H1 (cell line): Measurements from ENCODE around the gene STRADB. TPM values are rescaled to one million over a fixed set of nuclear protein-coding genes. Genes with fewer than 3 reads are reported as not detected.

Experiments used
- CTCF ChIA-PET: fragments of 300-600 bp; sonication (Branson Sonifier 250); formaldehyde crosslinking; loops from one replicate; lab custom pipeline; 2021; ENCODE audit not compliant: partially characterized antibody; lab: Charles Lee
- POLR2A ChIA-PET: fragments of 300-600 bp; sonication (Branson Sonifier 250); formaldehyde crosslinking; loops from one replicate; lab custom pipeline; 2021; ENCODE audit warnings: inconsistent platforms; ENCODE audit not compliant: partially characterized antibody; lab: Charles Lee
- DNase-seq, 2 experiments: peaks; one replicate each; pipeline versions ENCODE4 v3.0.0 to v3.0.0-alpha.2; 2010 to 2022; ENCODE audit warnings: low spot score in 2 of 2, low read depth in 1 of 2, mixed read lengths in 1 of 2
- FAIRE-seq: peaks from 2 replicates; lab custom pipeline; 2011; peaks lifted over from hg19 to GRCh38; lab: Jason Lieb, UNC
- H2AFZ ChIP-seq: 2 replicates; pipeline ENCODE4 v1.8.1; 2012; ENCODE audit warnings: low read length, inconsistent platforms
- H2AK5ac ChIP-seq: 2 replicates; pipeline ENCODE4 v1.6.1; 2013; ENCODE audit warnings: low read depth, low read length
- H2BK120ac ChIP-seq: replicated peaks from 2 replicates; pipeline ENCODE3; 2013; ENCODE audit warnings: low read depth, low read length, inconsistent platforms
- H2BK12ac ChIP-seq: 2 replicates; pipeline ENCODE4 v1.6.1; 2013; ENCODE audit warnings: low read depth, low read length
- H2BK15ac ChIP-seq: 2 replicates; pipeline ENCODE4 v1.6.1; 2013; ENCODE audit warnings: low read length
- H2BK20ac ChIP-seq: 2 replicates; pipeline ENCODE4 v1.6.1; 2013; ENCODE audit warnings: low read length
- H2BK5ac ChIP-seq: 2 replicates; pipeline ENCODE4 v1.6.1; 2013; ENCODE audit warnings: low read depth, low read length
- H3K14ac ChIP-seq: 2 replicates; pipeline ENCODE4 v1.6.1; 2013; ENCODE audit warnings: inconsistent platforms; ENCODE audit not compliant: insufficient read length
- H3K18ac ChIP-seq: 2 replicates; pipeline ENCODE4 v1.6.1; 2013; ENCODE audit warnings: low read length; ENCODE audit errors: extremely low read depth
- H3K23ac ChIP-seq: 2 replicates; pipeline ENCODE4 v1.6.1; 2013; ENCODE audit warnings: inconsistent platforms; ENCODE audit not compliant: insufficient read length
- H3K23me2 ChIP-seq: 2 replicates; pipeline ENCODE4 v1.6.1; 2013; ENCODE audit warnings: low read depth, low read length
- H3K27ac ChIP-seq: 2 replicates; pipeline ENCODE4 v1.6.1; 2011; ENCODE audit warnings: low read depth, low read length, inconsistent platforms
- H3K27me3 ChIP-seq, 4 experiments: replicated peaks in 1 of 4; 1 replicate in 1 of 4; 2 replicates in 3 of 4; pipeline versions ENCODE4 v1.6.1 to v1.8.1; 2011 to 2013; ENCODE audit warnings: low read length in 3 of 4, mild to moderate bottlenecking in 3 of 4, inconsistent platforms in 2 of 4, mixed read lengths in 2 of 4, moderate library complexity in 1 of 4; ENCODE audit not compliant: control insufficient read depth in 3 of 4, insufficient read depth in 3 of 4; ENCODE audit errors: extremely low read depth in 1 of 4
- H3K36me3 ChIP-seq, 4 experiments: 2 replicates each; pipeline versions ENCODE4 v1.6.1 to v1.8.1; 2011 to 2013; ENCODE audit warnings: mild to moderate bottlenecking in 4 of 4, low read length in 3 of 4, moderate library complexity in 2 of 4, control low read depth in 1 of 4, inconsistent platforms in 1 of 4; ENCODE audit not compliant: insufficient read depth in 4 of 4, control insufficient read depth in 2 of 4
- H3K4ac ChIP-seq: replicated peaks from 2 replicates; pipeline ENCODE3; 2013; ENCODE audit warnings: low read length, low read depth, mixed read lengths, inconsistent platforms; ENCODE audit not compliant: insufficient read length
- H3K4me1 ChIP-seq, 4 experiments: replicated peaks in 1 of 4; 1 replicate in 1 of 4; 2 replicates in 3 of 4; pipeline versions ENCODE4 v1.6.1 to v1.8.1; 2011 to 2013; ENCODE audit warnings: low read length in 3 of 4, inconsistent platforms in 2 of 4, mixed read lengths in 1 of 4; ENCODE audit not compliant: insufficient read depth in 4 of 4, control insufficient read depth in 3 of 4
- H3K4me2 ChIP-seq, 2 experiments: 2 replicates each; pipeline versions ENCODE4 v1.6.1 to v1.8.1; 2011 to 2013; ENCODE audit warnings: low read depth in 2 of 2, low read length in 2 of 2, control low read depth in 1 of 2, inconsistent platforms in 1 of 2, mild to moderate bottlenecking in 1 of 2; ENCODE audit not compliant: insufficient read depth in 1 of 2
- H3K4me3 ChIP-seq, 4 experiments: fragments of 200-600, 300-600 bp in 1 of 4; sonication (generic), shearing (Covaris generic), sonication (Bioruptor Twin) in 1 of 4; 2 replicates each; pipeline versions ENCODE4 v1.5.1 to v1.8.1; 2011 to 2016; ENCODE audit warnings: low read length in 4 of 4, low read depth in 3 of 4, control low read depth in 2 of 4, inconsistent platforms in 2 of 4, mild to moderate bottlenecking in 2 of 4, mixed read lengths in 1 of 4, moderate library complexity in 1 of 4; ENCODE audit not compliant: insufficient read depth in 2 of 4; ENCODE audit errors: extremely low read depth in 1 of 4
- H3K56ac ChIP-seq: replicated peaks from 2 replicates; pipeline ENCODE3; 2013; ENCODE audit warnings: low read depth, mild to moderate bottlenecking, mixed read lengths, low read length, inconsistent platforms; ENCODE audit not compliant: insufficient read length
- H3K79me1 ChIP-seq: 2 replicates; pipeline ENCODE4 v1.6.1; 2013; ENCODE audit warnings: low read depth, low read length, control low read depth
- H3K79me2 ChIP-seq, 2 experiments: 2 replicates each; pipeline versions ENCODE4 v1.6.1 to v1.8.1; 2012 to 2013; ENCODE audit warnings: low read length in 2 of 2, mild to moderate bottlenecking in 2 of 2, inconsistent platforms in 1 of 2; ENCODE audit not compliant: insufficient read depth in 2 of 2, control insufficient read depth in 1 of 2
- H3K9ac ChIP-seq, 4 experiments: replicated peaks in 1 of 4; 1 replicate in 1 of 4; 2 replicates in 3 of 4; pipeline versions ENCODE4 v1.6.1 to v1.8.1; 2011 to 2013; ENCODE audit warnings: low read depth in 3 of 4, low read length in 3 of 4, control low read depth in 2 of 4, mild to moderate bottlenecking in 2 of 4, moderate library complexity in 2 of 4, inconsistent platforms in 1 of 4; ENCODE audit errors: extremely low read depth in 1 of 4
- H3K9me3 ChIP-seq, 2 experiments: 2 replicates each; pipeline versions ENCODE4 v1.6.1 to v1.8.1; 2012 to 2013; ENCODE audit warnings: mild to moderate bottlenecking in 2 of 2, moderate library complexity in 2 of 2, control low read depth in 1 of 2, inconsistent platforms in 1 of 2, low read depth in 1 of 2, low read length in 1 of 2, mixed read lengths in 1 of 2; ENCODE audit not compliant: insufficient read depth in 2 of 2
- H4K20me1 ChIP-seq, 2 experiments: replicated peaks in 1 of 2; 2 replicates each; pipeline versions ENCODE3 to v1.8.1; 2011 to 2013; ENCODE audit warnings: inconsistent platforms in 2 of 2, low read length in 2 of 2, mild to moderate bottlenecking in 1 of 2; ENCODE audit not compliant: insufficient read depth in 2 of 2, control insufficient read depth in 1 of 2
- H4K5ac ChIP-seq: 2 replicates; pipeline ENCODE4 v1.6.1; 2013; ENCODE audit warnings: low read length, low read depth, mixed read lengths, inconsistent platforms; ENCODE audit not compliant: insufficient read length
- H4K8ac ChIP-seq: 2 replicates; pipeline ENCODE4 v1.8.0; 2013; ENCODE audit warnings: mild to moderate bottlenecking, moderate library complexity, low read length, inconsistent platforms; ENCODE audit not compliant: insufficient read depth; ENCODE audit errors: extremely low read depth
- H4K91ac ChIP-seq: replicated peaks from 2 replicates; pipeline ENCODE3; 2013; ENCODE audit warnings: low read length, mixed read lengths, inconsistent platforms; ENCODE audit not compliant: insufficient read length
- CEBPB ChIP-seq: IDR thresholded peaks from 2 replicates; pipeline ENCODE4 v1.6.1; 2012; ENCODE audit warnings: low read depth, low read length
- GABPA ChIP-seq: IDR thresholded peaks from 2 replicates; pipeline ENCODE4 v1.6.1; 2011; ENCODE audit warnings: mild to moderate bottlenecking, low read length, moderate library complexity, borderline replicate concordance; ENCODE audit not compliant: insufficient read depth
- MAFK ChIP-seq: IDR thresholded peaks from 2 replicates; pipeline ENCODE4 v1.6.1; 2012; ENCODE audit warnings: low read depth, mild to moderate bottlenecking, improper control_type of control experiment, low read length
- RFX5 ChIP-seq: IDR thresholded peaks from 2 replicates; pipeline ENCODE4 v1.6.1; 2011; ENCODE audit warnings: low read depth, low read length, improper control_type of control experiment, borderline replicate concordance
- SP2 ChIP-seq: IDR thresholded peaks from 2 replicates; pipeline ENCODE4 v1.6.1; 2012; ENCODE audit warnings: mild to moderate bottlenecking, low read length, inconsistent platforms
- WGBS, 2 experiments: shearing (Covaris generic) in 1 of 2; methylation state at CpG; one replicate each; pipeline versions ENCODE4 v1.1.6 to v1.1.7; 2013 to 2015; ENCODE audit warnings: low lambda C conversion rate in 2 of 2, mixed read lengths in 2 of 2, inconsistent platforms in 1 of 2, low coverage in 1 of 2, missing lambda C conversion rate in 1 of 2; ENCODE audit not compliant: insufficient replicate concordance in 2 of 2, insufficient coverage in 1 of 2, insufficient read length in 1 of 2; ENCODE audit errors: extremely low coverage in 1 of 2, missing lambda C conversion rate in 1 of 2; 5-methylcytosine and 5-hydroxymethylcytosine counted together
- polyA plus RNA-seq, 7 experiments: library from polyadenylated mRNA; depleted of rRNA in 3 of 7; stranded (reverse) in 5 of 7; unstranded in 2 of 7; fragments of >200 nt in 5 of 7; fragments of 200-250 nt in 2 of 7; gene quantifications; 1 replicate in 5 of 7; 2 replicates in 1 of 7; 4 replicates in 1 of 7; pipeline versions ENCODE4 v1.2.1 to v1.2.3, GENCODE V29; 2011 to 2013; ENCODE audit warnings: missing spikeins in 2 of 7, mixed read lengths in 2 of 7
- total RNA-seq: library from RNA; stranded (reverse); fragmentation: NEBNext Ultra II Directional; extraction: Animal tissue kit (Norgen Biotek cat#: 25700); gene quantifications from 2 replicates; pipeline ENCODE4 v1.2.1, GENCODE V29; 2021

Gene STRADB
- total and polyA plus RNA-seq, 2 of the 8 experiments (the other 6 are each of a cell fraction or from before 2014, with no cell fraction given) = 20.9 to 34.9 TPM

DNA sequence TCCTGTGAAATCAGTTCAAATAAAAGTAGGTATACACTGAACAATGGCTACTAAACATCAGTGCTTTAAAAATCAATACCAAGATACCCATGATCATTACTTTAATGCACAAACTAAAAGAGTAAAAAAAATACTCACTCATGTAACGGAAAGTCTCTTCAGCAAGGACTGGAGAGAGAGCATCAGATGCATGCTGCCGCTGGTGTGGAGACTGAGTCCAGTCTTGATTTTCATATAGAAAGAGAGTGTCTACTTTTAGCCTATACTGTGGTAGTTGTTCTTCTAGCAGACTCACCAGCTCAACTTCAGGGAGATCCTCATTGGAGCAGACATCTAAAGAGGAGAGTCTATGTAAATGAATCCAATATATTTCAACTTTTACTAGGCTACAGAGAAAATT lies 44.3 kb upstream of the STRADB start:
- no peak overlapping the region for H3K4me2 ChIP-seq
- H3K4ac ChIP-seq = no peak overlapping the region

More for the DNA sequence above, 44.3 kb upstream of the STRADB start:
- Histone ChIP-seq H3K4me1 (no peaks in the 10 kb centered on the region), H2BK20ac (no peak overlapping the region), H2BK120ac (no peak overlapping the region), H3K18ac (no peak overlapping the region), H3K23ac (no peak overlapping the region), H3K9ac (no peak overlapping the region), H2BK15ac (no peak overlapping the region), H3K4me3 (no peak overlapping the region), H3K56ac (no peak overlapping the region), H2BK5ac (no peak overlapping the region), H2AK5ac (no peak overlapping the region), H3K79me2 (no peaks in the 10 kb centered on the region), H3K36me3 (no peaks in the 10 kb centered on the region; a peak in 1 of 8 replicates), H3K27ac (no peak overlapping the region), H3K9me3 (no peaks in the 10 kb centered on the region), H2BK12ac (no peak overlapping the region), H3K23me2 (no peaks in the 10 kb centered on the region), H4K91ac (no peak overlapping the region), H4K8ac (no peak overlapping the region), H4K20me1 (peaks cover 0 to 2% of the 10 kb centered on the region in 2 experiments)
- POLR2A ChIA-PET = no interaction called here
- WGBS, 2 experiments = 98% methylated on average over 2 of the region's 2 CpGs; no CpG with 5 or more reads in 1 of the 2 experiments
- TF ChIP-seq GABPA (no peak), RFX5 (no peak), MAFK (no peak), SP2 (no peak), CEBPB (no peak)
- TF ChIP-seq, all 59 proteins: peak for 0
- no peaks in the 10 kb centered on the region for H3K27me3 ChIP-seq
- no peak for FAIRE-seq
- CTCF ChIA-PET = no interaction called here
- no peaks in the 10 kb centered on the region for H3K79me1 ChIP-seq
- H3K14ac ChIP-seq = no peak overlapping the region
- DNase-seq = no peak
- H2AFZ ChIP-seq = no peak overlapping the region
- H4K5ac ChIP-seq = no peak overlapping the region
